ENCODE results near the gene CACHD1. TPM values are rescaled to one million over a fixed set of nuclear protein-coding genes. Genes with fewer than 3 reads are reported as not detected.

The CACHD1 gene
- total RNA-seq, 4 donors from 2014 or later, result 6.9 to 14.7 (median 11.6) TPM

DNA sequence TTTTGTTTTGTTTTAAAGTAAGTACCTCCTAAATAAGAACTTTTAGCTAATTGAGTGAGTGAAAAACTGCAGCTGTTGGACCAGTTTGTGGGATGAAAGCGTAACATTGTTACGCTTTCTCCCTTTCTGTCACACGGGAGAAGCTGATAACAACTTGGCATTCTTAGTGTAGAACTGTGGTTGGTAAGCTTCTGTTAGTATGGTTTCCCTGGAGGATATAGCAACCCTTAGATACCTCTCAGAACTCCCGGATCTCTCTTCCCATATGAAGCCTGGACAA lies 98.2 kb downstream of the CACHD1 start:
- DNase-seq (ENCODE audit: low spot score in 2 of 2), result no peak
- TF ChIP-seq POLR2A (IDR thresholded peaks at IDR 0.05) (no peak), EP300 (IDR thresholded peaks at IDR 0.05) (no peak), POLR2AphosphoS5 (IDR thresholded peaks at IDR 0.05) (no peak)
- TF ChIP-seq, protein P1, sequence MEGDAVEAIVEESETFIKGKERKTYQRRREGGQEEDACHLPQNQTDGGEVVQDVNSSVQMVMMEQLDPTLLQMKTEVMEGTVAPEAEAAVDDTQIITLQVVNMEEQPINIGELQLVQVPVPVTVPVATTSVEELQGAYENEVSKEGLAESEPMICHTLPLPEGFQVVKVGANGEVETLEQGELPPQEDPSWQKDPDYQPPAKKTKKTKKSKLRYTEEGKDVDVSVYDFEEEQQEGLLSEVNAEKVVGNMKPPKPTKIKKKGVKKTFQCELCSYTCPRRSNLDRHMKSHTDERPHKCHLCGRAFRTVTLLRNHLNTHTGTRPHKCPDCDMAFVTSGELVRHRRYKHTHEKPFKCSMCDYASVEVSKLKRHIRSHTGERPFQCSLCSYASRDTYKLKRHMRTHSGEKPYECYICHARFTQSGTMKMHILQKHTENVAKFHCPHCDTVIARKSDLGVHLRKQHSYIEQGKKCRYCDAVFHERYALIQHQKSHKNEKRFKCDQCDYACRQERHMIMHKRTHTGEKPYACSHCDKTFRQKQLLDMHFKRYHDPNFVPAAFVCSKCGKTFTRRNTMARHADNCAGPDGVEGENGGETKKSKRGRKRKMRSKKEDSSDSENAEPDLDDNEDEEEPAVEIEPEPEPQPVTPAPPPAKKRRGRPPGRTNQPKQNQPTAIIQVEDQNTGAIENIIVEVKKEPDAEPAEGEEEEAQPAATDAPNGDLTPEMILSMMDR (IDR thresholded peaks at IDR 0.05), result no peak
- Histone ChIP-seq H3K4me1 (peaks cover 11% of the 10 kb centered on the region), H3K9me3 (no peaks in the 10 kb centered on the region), H3K36me3 (no peaks in the 10 kb centered on the region), H3K27ac (no peak overlapping the region), H3K27me3 (no peaks in the 10 kb centered on the region), H3K4me3 (no peak overlapping the region)
- WGBS, result 82% methylated on average over 4 of the region's 4 CpGs

- no peak overlapping the region for H3K27ac ChIP-seq
- 72% methylated on average over 4 of the region's 4 CpGs for WGBS
Measured at GRCh38 chr1:64569411-64569810, 99.5 kb downstream of the CACHD1 start.

GRCh38 chr1:64570267-64570855 lies 100.4 kb downstream of the CACHD1 start:
- WGBS, result 90% methylated on average over 6 of the region's 6 CpGs
- Histone ChIP-seq H3K36me3 (no peaks in the 10 kb centered on the region), H3K9me3 (no peaks in the 10 kb centered on the region), H3K4me1 (peaks cover 8% of the 10 kb centered on the region), H3K27ac (no peak overlapping the region), H3K4me3 (no peak overlapping the region), H3K27me3 (no peaks in the 10 kb centered on the region)
- TF ChIP-seq POLR2AphosphoS5 (IDR thresholded peaks at IDR 0.05) (no peak), POLR2A (IDR thresholded peaks at IDR 0.05) (no peak), EP300 (IDR thresholded peaks at IDR 0.05) (no peak)
- no peak for DNase-seq (ENCODE audit: low spot score in 2 of 2)

More at GRCh38 chr1:64569411-64569810, 99.5 kb downstream of the CACHD1 start:
- no peaks in the 10 kb centered on the region for H3K36me3 ChIP-seq
- peaks cover 11% of the 10 kb centered on the region for H3K4me1 ChIP-seq
- no peak for DNase-seq (ENCODE audit: low spot score in 2 of 2)
- H3K9me3 ChIP-seq, result no peaks in the 10 kb centered on the region
- H3K27me3 ChIP-seq, result no peaks in the 10 kb centered on the region
- H3K4me3 ChIP-seq, result no peak overlapping the region
- no peak for TF ChIP-seq EP300 (IDR thresholded peaks at IDR 0.05)
- TF ChIP-seq POLR2A (IDR thresholded peaks at IDR 0.05), result no peak
- TF ChIP-seq, protein P1 (IDR thresholded peaks at IDR 0.05), result no peak
- no peak for TF ChIP-seq POLR2AphosphoS5 (IDR thresholded peaks at IDR 0.05)

- no peaks in the 10 kb centered on the region for H3K9me3 ChIP-seq
- H3K27ac ChIP-seq, result no peak overlapping the region
- 81% methylated on average over 5 of the region's 5 CpGs for WGBS
- peaks cover 4% of the 10 kb centered on the region for H3K4me1 ChIP-seq
- H3K27me3 ChIP-seq, result no peaks in the 10 kb centered on the region
- no peak overlapping the region for H3K4me3 ChIP-seq
- TF ChIP-seq POLR2AphosphoS5 (IDR thresholded peaks at IDR 0.05) (no peak), POLR2A (IDR thresholded peaks at IDR 0.05) (no peak), EP300 (IDR thresholded peaks at IDR 0.05) (no peak)
- TF ChIP-seq, protein P1 (IDR thresholded peaks at IDR 0.05), result no peak
- no peak for DNase-seq (ENCODE audit: low spot score in 2 of 2)
- H3K36me3 ChIP-seq, result no peaks in the 10 kb centered on the region
Measured at GRCh38 chr1:64572222-64572900, 102.4 kb downstream of the CACHD1 start.

- WGBS, result 97% methylated on average over 3 of the region's 3 CpGs
- peaks cover 4% of the 10 kb centered on the region for H3K4me1 ChIP-seq
- no peak for DNase-seq (ENCODE audit: low spot score in 2 of 2)
- TF ChIP-seq, protein P1 (IDR thresholded peaks at IDR 0.05), result no peak
- TF ChIP-seq EP300 (IDR thresholded peaks at IDR 0.05) (no peak), POLR2AphosphoS5 (IDR thresholded peaks at IDR 0.05) (no peak), POLR2A (IDR thresholded peaks at IDR 0.05) (no peak)
- no peak overlapping the region for H3K4me3 ChIP-seq
- no peaks in the 10 kb centered on the region for H3K27me3 ChIP-seq
- H3K27ac ChIP-seq, result no peak overlapping the region
- H3K9me3 ChIP-seq, result no peaks in the 10 kb centered on the region
- H3K36me3 ChIP-seq, result no peaks in the 10 kb centered on the region
Measured at GRCh38 chr1:64574301-64574700, 104.4 kb downstream of the CACHD1 start.
